Loucy (cell line): Measurements from ENCODE around the gene SLC4A8.

Source experiments
- H2AFZ ChIP-seq: fragments of 200-600 bp; sonication (generic); 2 replicates; pipeline ENCODE4 v1.6.0; 2016; ENCODE audit warnings: antibody characterized with exemption, mild to moderate bottlenecking, low read length, moderate library complexity
- H3F3A ChIP-seq: fragments of 200-600 bp; 2 replicates; pipeline ENCODE4 v1.6.0; 2016; ENCODE audit warnings: antibody characterized with exemption, low read depth, mild to moderate bottlenecking
- H3K27me3 ChIP-seq: fragments of 200-600 bp; sonication (generic); 2 replicates; pipeline ENCODE4 v1.6.1; 2014; ENCODE audit warnings: low read length, mild to moderate bottlenecking; ENCODE audit not compliant: insufficient read depth, poor library complexity, severe bottlenecking
- H3K36me3 ChIP-seq: fragments of 200-600 bp; sonication (generic); 2 replicates; pipeline ENCODE4 v1.6.1; 2016; ENCODE audit warnings: low read length; ENCODE audit not compliant: insufficient read depth
- H3K4me1 ChIP-seq: fragments of 200-600 bp; sonication (generic); 2 replicates; pipeline ENCODE4 v1.5.1; 2014; ENCODE audit warnings: low read length, mild to moderate bottlenecking; ENCODE audit not compliant: insufficient read depth, poor library complexity, severe bottlenecking
- H3K4me2 ChIP-seq: fragments of 200-600 bp; sonication (generic); 2 replicates; pipeline ENCODE4 v1.6.0; 2014; ENCODE audit warnings: antibody characterized with exemption, low read length, low read depth, mild to moderate bottlenecking; ENCODE audit not compliant: poor library complexity, severe bottlenecking
- H3K4me3 ChIP-seq: fragments of 200-600 bp; sonication (generic); 2 replicates; pipeline ENCODE4 v1.5.1; 2014; ENCODE audit warnings: low read length, mild to moderate bottlenecking, mixed read lengths; ENCODE audit not compliant: poor library complexity, severe bottlenecking
- H3K79me2 ChIP-seq: fragments of 200-600 bp; sonication (generic); 2 replicates; pipeline ENCODE4 v1.6.1; 2014; ENCODE audit warnings: low read length; ENCODE audit not compliant: insufficient read depth
- H3K9ac ChIP-seq: fragments of 200-600 bp; sonication (generic); 2 replicates; pipeline ENCODE4 v1.6.0; 2014; ENCODE audit warnings: mild to moderate bottlenecking, low read depth, low read length, moderate library complexity; ENCODE audit not compliant: poor library complexity, severe bottlenecking
- H3K9me2 ChIP-seq: fragments of 200-600 bp; sonication (generic); replicated peaks from 2 replicates; pipeline ENCODE4 v1.6.1; 2016; ENCODE audit warnings: low read depth, low read length, mixed read lengths
- H3K9me3 ChIP-seq: fragments of 200-600 bp; sonication (generic); 2 replicates; pipeline ENCODE4 v1.6.1; 2014; ENCODE audit warnings: mild to moderate bottlenecking, antibody characterized with exemption, low read length, low read depth; ENCODE audit not compliant: insufficient read depth
- H4K20me1 ChIP-seq: fragments of 200-600 bp; sonication (generic); 2 replicates; pipeline ENCODE4 v1.6.0; 2014; ENCODE audit warnings: antibody characterized with exemption, low read length, mild to moderate bottlenecking; ENCODE audit not compliant: insufficient read depth, poor library complexity, severe bottlenecking
- EZH2phosphoT487 ChIP-seq: fragments of 200-600 bp; IDR thresholded peaks from 2 replicates; pipeline ENCODE4 v1.6.1; 2018; ENCODE audit warnings: antibody characterized with exemption, mild to moderate bottlenecking, moderate library complexity, borderline replicate concordance
- TF ChIP-seq, protein P1 (sequence below): fragments of 200-600 bp; sonication (generic); conservative IDR thresholded peaks from 2 replicates; pipeline ENCODE4 v1.5.1; 2014; ENCODE audit warnings: mild to moderate bottlenecking, antibody characterized with exemption, low read length

The SLC4A8 gene

DNA sequence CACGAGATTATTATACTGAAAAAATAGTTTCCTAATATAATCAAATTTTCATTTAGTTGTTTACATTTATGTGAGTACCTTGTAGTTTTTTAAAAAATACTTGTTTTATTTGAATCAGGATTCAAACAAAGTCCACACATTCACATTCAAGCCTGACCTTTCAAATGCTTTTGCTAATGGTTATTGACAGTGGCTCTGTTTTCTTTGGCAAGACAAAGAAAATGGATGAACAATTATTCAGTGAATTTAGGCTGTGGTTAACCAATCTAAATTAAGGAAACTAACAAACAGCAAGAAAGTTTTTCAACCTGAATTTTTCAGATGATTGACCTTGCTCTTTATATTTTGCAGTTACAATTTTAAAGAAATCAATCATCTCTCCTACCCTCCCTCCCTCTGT lies 9.7 kb downstream of the SLC4A8 start:
- no peaks in the 10 kb centered on the region; the same call in 1 of the 2 replicates for H3F3A ChIP-seq
- TF ChIP-seq, protein P1, sequence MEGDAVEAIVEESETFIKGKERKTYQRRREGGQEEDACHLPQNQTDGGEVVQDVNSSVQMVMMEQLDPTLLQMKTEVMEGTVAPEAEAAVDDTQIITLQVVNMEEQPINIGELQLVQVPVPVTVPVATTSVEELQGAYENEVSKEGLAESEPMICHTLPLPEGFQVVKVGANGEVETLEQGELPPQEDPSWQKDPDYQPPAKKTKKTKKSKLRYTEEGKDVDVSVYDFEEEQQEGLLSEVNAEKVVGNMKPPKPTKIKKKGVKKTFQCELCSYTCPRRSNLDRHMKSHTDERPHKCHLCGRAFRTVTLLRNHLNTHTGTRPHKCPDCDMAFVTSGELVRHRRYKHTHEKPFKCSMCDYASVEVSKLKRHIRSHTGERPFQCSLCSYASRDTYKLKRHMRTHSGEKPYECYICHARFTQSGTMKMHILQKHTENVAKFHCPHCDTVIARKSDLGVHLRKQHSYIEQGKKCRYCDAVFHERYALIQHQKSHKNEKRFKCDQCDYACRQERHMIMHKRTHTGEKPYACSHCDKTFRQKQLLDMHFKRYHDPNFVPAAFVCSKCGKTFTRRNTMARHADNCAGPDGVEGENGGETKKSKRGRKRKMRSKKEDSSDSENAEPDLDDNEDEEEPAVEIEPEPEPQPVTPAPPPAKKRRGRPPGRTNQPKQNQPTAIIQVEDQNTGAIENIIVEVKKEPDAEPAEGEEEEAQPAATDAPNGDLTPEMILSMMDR: no peak
- TF ChIP-seq EZH2phosphoT487: no peak
- no peaks in the 10 kb centered on the region for H3K36me3 ChIP-seq
- no peaks in the 10 kb centered on the region for H3K9me3 ChIP-seq
- H2AFZ ChIP-seq: no peak overlapping the region
- H3K9me2 ChIP-seq: no peaks in the 10 kb centered on the region
- peaks cover 67% of the 10 kb centered on the region for H3K79me2 ChIP-seq
- no peaks in the 10 kb centered on the region for H3K27me3 ChIP-seq
- H3K4me2 ChIP-seq: no peak overlapping the region
- no peak overlapping the region for H3K4me3 ChIP-seq
- H4K20me1 ChIP-seq: no peaks in the 10 kb centered on the region
- H3K9ac ChIP-seq: no peak overlapping the region
- H3K4me1 ChIP-seq: peaks cover 55% of the 10 kb centered on the region

DNA sequence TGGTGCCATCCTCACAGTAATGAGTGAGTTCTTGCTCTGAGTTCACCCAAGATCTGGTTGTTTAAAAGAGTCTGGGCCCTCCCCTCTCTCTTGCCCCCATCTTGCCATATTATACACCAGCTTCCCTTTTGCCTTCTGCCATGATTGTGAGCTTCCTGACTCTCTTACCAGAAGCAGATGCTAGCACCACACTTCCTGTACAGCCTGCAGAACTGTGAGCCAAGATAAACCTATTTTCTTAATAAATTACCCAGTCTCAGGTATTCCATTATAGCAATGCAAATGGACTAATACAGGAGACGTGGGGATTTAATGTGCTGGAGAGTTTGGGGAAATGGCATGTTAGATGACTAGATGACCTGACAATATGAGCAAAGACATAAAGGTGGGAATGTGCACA lies 12.8 kb downstream of the SLC4A8 start:
- H3K4me1 ChIP-seq: peaks cover 33% of the 10 kb centered on the region
- no peaks in the 10 kb centered on the region for H3K9me2 ChIP-seq
- no peaks in the 10 kb centered on the region for H4K20me1 ChIP-seq
- TF ChIP-seq EZH2phosphoT487: no peak
- TF ChIP-seq, protein P1: no peak
- H3F3A ChIP-seq: no peaks in the 10 kb centered on the region; the same call in 1 of the 2 replicates
- H3K9ac ChIP-seq: no peak overlapping the region
- peak overlapping the region; percentile 43 for H3K4me2 ChIP-seq
- H2AFZ ChIP-seq: peak overlapping the region; percentile 59
- peaks cover 6% of the 10 kb centered on the region; the same call in 1 of the 2 replicates for H3K36me3 ChIP-seq
- H3K79me2 ChIP-seq: peaks cover 55% of the 10 kb centered on the region
- no peaks in the 10 kb centered on the region for H3K27me3 ChIP-seq
- peak overlapping the region; percentile 50 for H3K4me3 ChIP-seq
- no peaks in the 10 kb centered on the region for H3K9me3 ChIP-seq

DNA sequence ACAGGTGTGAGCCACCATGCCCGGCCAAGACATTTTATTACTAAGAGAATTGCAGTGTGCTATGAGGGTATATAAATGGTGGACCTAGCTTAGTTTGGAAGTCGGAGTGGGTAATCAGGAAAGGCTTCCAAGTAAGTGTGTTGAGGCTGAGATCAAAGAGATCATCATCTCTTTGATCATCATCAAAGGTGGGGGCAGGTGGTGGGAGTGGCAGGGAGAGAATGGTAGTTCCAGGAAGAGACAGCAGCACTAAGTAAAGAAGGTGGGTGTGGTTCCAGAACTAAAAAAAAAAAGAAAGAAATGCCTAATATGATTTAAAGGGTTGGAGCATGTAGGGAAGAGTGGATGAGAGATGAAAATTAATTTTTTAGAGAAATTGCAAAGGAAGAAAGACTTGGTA lies 14.7 kb downstream of the SLC4A8 start:
- H3K27me3 ChIP-seq: no peaks in the 10 kb centered on the region
- no peak overlapping the region for H2AFZ ChIP-seq
- peaks cover 17% of the 10 kb centered on the region; the same call in 1 of the 2 replicates for H3K36me3 ChIP-seq

More for the DNA sequence above, 14.7 kb downstream of the SLC4A8 start:
- peaks cover 18% of the 10 kb centered on the region for H3K4me1 ChIP-seq
- no peak overlapping the region for H3K4me2 ChIP-seq
- no peaks in the 10 kb centered on the region for H4K20me1 ChIP-seq
- H3F3A ChIP-seq: no peaks in the 10 kb centered on the region; the same call in 1 of the 2 replicates
- H3K9ac ChIP-seq: no peak overlapping the region
- TF ChIP-seq, protein P1: no peak
- no peak for TF ChIP-seq EZH2phosphoT487
- peaks cover 43% of the 10 kb centered on the region for H3K79me2 ChIP-seq
- no peaks in the 10 kb centered on the region for H3K9me2 ChIP-seq
- no peak overlapping the region for H3K4me3 ChIP-seq
- H3K9me3 ChIP-seq: no peaks in the 10 kb centered on the region
